Measurements from ENCODE around the gene C4orf36.
"Not testable (repeated sequence)": the region's sequence is repeated elsewhere in the genome, so short reads cannot be mapped to it uniquely, and the experiment has no call there.

The C4orf36 gene

GRCh38 chr4:86916392-86916791 lies 24.2 kb upstream of the C4orf36 start:
- no peak for DNase-seq

GRCh38 chr4:86910820-86911684 lies 18.8 kb upstream of the C4orf36 start:
- DNase-seq = no peak

GRCh38 chr4:86910369-86910768 lies 18.1 kb upstream of the C4orf36 start:
- DNase-seq = no peak

GRCh38 chr4:86909546-86910295 lies 17.5 kb upstream of the C4orf36 start:
- no peak for DNase-seq

GRCh38 chr4:86908251-86908657 lies 16.0 kb upstream of the C4orf36 start:
- DNase-seq = no peak

- no peak for DNase-seq
Measured at GRCh38 chr4:86901864-86902263, 9.6 kb upstream of the C4orf36 start.

- no peak for DNase-seq
Measured at GRCh38 chr4:86898562-86898961, 6.3 kb upstream of the C4orf36 start.

- DNase-seq = no peak
Measured at GRCh38 chr4:86896596-86896995, 4.4 kb upstream of the C4orf36 start.

- DNase-seq = peak; percentile 18
Measured at GRCh38 chr4:86895692-86896488, 3.7 kb upstream of the C4orf36 start.

GRCh38 chr4:86894455-86894854 lies 2.2 kb upstream of the C4orf36 start:
- no peak for DNase-seq

- no peak for DNase-seq
Measured at GRCh38 chr4:86893136-86893535, 914 bp upstream of the C4orf36 start.

- DNase-seq = no peak
Measured at GRCh38 chr4:86892636-86892960, 376 bp upstream of the C4orf36 start.

GRCh38 chr4:86890790-86891189 lies 1.4 kb downstream of the C4orf36 start:
- no peak for DNase-seq

- no peak for DNase-seq
Measured at GRCh38 chr4:86879641-86880040, 12.6 kb downstream of the C4orf36 start.

GRCh38 chr4:86878640-86879039 lies 13.6 kb downstream of the C4orf36 start:
- DNase-seq = no peak

- no peak for DNase-seq
Measured at GRCh38 chr4:86876894-86877685, 15.1 kb downstream of the C4orf36 start.

GRCh38 chr4:86875436-86875835 lies 16.8 kb downstream of the C4orf36 start:
- not testable (repeated sequence) for DNase-seq

- DNase-seq = no peak
Measured at GRCh38 chr4:86872135-86872534, 20.1 kb downstream of the C4orf36 start.

GRCh38 chr4:86870442-86871069 lies 21.7 kb downstream of the C4orf36 start:
- no peak for DNase-seq

- no peak for DNase-seq
Measured at GRCh38 chr4:86857341-86858052, 34.7 kb downstream of the C4orf36 start.

GRCh38 chr4:86856896-86857295 lies 35.3 kb downstream of the C4orf36 start:
- DNase-seq = no peak
